ENCODE data around the gene GIPC2.
"Not testable (repeated sequence)": the region's sequence is repeated elsewhere in the genome, so short reads cannot be mapped to it uniquely, and the experiment has no call there.

GIPC2 gene

DNA sequence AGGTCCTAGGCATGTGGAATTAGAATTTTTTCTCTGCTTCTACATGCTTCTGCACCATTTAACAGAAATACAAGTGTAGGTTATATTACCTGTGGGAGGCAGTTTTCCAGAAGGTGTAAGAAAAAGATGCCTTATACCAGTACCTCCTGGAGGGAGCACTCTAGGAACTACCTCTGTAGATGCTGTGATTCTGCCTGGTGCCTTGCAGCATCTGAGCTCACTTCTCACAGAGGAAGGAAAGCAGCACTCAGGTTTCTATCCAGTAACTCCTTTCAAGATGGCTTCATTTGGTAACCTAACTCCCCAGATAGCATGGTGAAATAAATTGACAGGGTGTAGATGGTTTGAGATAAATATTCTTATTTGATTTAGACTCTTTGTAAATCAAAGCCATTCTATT lies 50.3 kb downstream of the GIPC2 start:
- no peak for DNase-seq (ENCODE audit: low read depth)

DNA sequence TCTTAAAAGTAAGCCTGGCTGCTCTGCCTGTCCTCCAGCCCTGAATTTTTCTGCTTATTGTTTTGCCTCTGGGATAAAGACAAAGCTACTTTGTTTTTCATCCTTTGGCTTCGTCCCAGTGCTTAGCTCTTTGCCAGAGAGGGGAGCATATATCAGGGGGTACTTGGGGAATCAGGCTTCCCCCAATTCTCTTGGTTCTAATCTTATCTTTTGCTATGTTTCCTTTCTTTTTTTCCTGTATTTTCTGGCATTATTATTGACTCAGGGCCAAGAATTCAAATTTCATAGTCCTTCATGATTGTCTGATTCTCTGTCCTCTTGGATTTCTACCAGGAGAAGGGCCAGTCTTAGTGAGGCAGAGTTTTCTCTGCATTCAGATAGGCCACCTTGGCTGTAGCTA lies 51.2 kb downstream of the GIPC2 start:
- no peak for DNase-seq (ENCODE audit: low read depth)

DNA sequence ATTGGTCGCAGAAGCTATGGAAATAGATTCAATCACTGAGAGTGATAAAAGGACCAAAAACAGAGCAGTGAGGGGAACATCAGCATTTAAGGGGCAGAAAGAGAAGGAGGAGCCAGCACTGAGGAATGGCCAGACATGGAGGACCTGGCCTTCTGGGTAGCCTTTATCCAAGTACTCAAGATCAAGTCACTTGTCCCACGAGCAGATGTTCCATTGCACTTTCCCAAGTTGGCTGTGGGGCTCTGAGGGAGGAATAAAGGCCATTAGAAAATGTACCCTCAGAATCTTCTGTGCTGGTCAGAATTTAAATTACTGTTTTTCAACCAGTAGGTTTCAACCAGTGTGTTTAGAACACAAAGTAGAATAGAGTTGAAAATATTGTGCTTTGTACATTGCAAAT lies 55.3 kb downstream of the GIPC2 start:
- DNase-seq (ENCODE audit: low read depth): no peak

DNA sequence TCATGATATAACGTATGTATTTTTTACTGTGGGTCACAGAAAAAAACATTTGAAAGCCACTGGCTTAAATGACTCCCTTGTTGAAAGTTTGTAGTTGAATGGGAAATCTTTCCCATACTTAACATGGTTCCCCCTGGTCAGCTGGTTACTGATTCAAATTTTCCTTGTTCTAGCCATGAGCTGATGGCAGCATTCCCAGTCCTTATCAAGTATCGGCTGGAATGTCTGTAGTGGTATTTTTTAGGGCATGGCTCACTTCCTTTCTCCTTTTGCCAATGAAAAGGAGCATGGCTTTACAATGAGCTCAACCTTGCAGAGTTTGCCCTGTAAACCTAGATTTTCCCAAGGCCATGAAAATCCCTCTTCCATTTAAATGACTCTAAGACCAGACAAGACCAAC lies 55.7 kb downstream of the GIPC2 start:
- DNase-seq (ENCODE audit: low read depth): no peak

DNA sequence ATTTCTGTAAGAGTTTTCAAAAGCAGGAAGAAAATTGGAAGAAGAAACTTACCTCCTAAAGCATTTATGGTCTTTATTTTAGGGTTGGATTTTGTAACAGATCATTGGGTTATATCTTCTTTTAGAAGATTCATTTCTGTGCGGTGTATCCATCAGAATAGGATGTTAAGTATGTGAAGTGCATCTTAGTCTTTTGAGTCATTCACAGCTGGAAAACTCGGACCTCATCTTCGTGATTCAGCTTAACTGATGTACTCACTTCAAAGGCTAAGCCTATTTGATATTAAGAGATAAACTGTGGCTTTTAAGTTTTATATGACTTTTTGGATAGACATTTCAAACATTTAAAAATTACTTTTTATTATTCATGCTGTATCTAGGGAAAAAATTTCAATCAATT lies 56.3 kb downstream of the GIPC2 start:
- no peak for DNase-seq (ENCODE audit: low read depth)

DNA sequence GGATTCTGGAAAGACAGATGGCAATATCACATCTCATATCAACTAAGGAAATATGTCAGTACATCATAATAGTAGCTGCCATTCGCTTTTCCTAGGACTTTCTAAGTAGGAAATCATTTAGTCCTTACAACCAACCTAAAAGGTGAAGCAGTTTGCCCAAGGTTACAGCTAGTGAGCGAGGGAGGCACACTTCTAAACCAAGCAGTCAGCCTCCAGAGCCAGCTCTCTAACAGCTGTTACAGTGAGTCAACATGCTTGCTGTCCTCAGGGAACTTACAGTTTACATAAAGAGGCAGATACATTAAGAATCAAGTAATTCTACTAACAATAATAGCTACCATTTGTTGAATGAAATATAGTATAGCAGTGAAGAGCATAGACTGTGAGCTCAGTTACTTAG lies 57.1 kb downstream of the GIPC2 start:
- no peak for DNase-seq (ENCODE audit: low read depth)

DNA sequence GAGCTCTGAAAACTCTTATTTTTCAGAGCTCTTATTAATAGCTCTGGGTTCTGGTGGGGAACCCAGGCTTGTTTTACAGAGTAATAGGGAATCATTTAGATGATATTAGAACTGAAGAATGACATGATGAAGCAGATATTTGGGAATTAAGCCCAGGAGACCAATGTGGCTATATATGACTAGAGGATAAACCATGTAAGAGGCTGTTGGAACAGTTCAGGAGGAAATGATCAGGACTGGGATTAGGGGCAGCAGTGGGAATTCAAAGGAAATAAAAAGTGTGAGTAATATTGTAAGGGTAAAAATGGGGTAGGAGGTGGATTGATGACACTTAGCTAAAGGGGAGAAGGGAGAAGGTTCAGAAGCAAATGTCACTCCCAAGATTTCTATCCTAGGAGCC lies 58.6 kb downstream of the GIPC2 start:
- no peak for DNase-seq (ENCODE audit: low read depth)

DNA sequence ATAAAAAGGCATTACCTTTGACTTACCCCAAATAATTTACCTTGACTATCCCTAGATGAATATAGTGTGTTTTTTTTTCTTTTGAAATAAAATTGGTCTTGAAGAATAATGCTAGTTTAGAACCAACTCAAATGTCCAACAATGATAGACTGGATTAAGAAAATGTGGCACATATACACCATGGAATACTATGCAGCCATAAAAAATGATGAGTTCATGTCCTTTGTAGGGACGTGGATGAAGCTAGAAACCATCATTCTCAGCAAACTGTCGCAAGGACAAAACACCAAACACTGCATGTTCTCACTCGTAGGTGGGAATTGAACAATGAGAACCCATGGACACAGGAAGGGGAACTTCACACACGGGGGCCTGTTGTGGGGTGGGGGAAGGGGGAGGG lies 63.9 kb downstream of the GIPC2 start:
- DNase-seq (ENCODE audit: low read depth): not testable (repeated sequence)

DNA sequence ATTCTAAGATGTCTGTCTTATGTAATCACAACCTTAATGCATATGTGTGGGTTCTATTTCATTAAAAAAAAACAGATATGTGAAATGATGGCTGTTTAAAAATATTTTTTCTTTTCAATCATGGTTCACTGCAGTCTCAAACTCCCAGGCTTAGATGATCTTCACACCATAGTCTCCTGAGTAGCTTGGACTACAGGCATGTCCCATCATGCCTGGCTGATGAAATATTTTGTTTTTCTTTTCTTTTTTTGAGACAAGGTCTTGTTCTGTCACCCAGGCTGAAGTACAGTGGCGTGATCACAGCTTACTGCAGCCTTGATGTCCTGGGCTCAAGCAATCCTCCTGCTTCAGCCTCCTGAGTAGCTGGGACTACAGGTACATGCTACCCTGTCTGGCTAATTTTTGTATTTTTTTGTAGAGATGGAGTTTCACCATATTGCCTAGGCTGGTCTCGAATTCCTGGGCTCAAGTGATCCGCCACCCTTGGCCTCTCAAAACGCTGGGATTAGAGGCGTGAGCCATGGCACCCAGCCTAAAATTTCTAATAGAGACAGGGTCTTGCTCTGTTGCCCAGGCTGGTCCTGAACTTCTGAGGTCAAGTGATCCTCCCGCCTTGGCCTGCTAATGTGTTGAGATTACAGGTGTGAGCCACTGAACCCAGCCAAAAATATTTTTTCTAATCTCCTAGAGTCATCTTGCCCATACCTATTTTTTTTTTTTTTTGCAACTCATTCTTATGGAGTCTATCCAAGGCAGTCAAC lies 67.6 kb downstream of the GIPC2 start:
- DNase-seq (ENCODE audit: low read depth): no peak

DNA sequence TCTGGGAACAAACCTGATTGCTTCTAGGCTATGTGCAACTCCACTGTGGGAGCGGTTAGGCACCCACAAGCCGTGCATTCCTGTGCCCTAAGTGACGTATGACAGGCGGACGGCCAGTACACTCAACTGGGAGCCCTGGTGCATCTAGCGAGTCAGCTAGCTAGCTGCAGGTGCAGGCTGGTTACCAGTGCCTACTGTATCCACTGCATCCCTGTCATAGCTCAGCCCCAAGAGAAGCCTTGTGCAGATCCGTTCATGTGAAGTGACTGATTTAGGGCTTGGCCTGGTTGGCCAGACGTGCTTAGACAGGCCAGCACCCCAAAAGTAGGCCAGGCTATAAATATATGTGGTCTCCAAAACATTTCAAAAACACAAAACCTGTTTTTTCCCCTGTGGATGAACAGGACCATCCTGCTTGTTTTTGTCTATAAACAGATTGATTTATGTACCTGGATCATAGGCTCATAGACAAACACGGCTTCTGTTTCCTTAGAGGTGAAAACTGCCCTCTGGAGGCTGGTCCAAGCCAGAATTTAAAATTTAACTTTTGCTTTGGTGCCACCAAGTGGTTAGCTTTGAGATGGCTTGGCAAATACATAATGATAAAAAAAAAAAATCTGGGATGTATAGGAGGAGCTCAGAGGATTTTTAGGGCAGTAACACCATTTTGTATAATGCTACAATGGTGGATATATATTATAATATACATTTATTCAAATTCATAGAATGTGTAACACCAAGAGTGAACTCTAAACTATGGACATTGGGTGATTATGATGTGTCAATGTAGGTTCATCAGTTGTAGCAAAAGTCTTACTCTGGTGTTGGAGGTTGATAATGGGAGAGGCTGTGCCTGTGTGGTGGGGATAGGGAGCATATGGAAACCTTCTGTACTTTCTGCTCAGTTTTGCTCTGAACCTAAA lies 68.5 kb downstream of the GIPC2 start:
- no peak for DNase-seq (ENCODE audit: low read depth)

DNA sequence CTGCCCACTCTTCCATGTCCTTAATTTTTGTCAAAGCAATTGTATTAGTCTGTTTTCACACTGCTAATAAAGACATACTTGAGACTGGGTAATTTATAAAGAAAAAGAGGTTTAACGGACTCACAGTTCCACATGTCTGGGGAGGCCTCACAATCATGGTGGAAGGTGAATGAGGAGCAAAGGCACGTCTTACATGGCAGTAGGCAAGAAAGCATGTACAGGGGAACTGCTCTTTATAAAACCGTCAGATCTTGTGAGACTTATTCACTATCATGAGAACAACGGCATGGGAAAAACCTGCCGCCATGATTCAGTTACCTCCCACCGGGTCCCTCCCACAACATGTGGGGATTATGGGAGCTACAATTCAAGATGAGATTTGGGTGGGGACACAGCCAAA lies 74.7 kb downstream of the GIPC2 start:
- not testable (repeated sequence) for DNase-seq (ENCODE audit: low read depth)

DNA sequence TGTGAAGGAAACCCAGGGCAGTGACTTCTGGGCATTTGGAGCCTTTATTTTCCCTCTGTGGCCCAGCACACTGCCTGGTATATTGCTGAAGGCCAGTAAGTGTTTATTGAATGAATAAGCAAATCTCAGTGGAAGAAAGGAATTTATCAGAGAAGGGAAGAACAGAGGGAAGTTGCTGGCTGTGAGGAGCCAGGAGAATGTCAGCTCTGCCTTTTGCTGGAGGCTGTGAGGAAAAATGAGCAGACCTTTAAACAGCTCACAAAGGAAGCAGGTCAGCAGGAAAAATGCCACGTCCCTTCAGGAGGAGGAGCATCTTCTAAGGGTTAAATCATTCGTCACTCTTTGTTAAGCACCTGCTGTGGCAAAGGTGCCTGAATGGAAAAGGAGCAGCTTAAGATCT lies 75.9 kb downstream of the GIPC2 start:
- DNase-seq (ENCODE audit: low read depth): no peak

DNA sequence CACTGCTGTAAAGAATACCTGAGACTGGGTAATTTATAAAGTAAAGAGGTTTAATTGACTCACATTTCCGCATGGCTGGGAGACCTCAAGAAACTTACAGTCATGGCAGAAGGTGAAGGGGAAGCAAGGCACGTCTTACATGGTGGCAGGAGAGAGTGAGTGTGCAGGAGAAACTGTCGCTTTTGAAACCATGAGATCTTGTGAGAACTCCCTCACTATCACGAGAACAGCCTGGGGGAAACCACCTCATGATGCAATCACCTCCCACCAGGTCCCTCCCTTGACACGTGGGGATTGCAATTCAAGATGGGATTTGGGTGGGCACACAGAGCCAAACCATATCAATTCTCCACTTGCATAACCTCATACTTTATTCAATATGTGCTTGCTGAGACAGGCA lies 76.6 kb downstream of the GIPC2 start:
- no peak for DNase-seq (ENCODE audit: low read depth)

DNA sequence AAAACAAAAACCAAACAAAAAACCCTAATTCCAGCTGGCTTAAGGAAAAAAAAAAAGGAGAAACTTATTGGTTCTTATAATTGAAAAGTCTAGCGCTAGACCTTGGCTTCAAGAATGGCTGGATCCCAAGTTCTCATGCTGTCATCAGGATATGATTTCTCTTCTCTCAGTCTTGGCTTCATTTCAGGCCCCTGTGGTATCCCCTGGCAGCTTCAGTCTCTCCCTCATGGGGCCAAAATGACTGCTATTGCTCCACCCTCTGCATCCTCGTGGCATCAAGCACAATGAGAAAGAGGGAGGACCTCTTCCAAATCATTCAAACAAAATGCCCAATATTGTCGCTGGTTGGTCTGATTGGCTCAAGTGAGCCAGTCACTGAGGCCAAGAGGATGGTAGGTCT lies 80.7 kb downstream of the GIPC2 start:
- no peak for DNase-seq (ENCODE audit: low read depth)

DNA sequence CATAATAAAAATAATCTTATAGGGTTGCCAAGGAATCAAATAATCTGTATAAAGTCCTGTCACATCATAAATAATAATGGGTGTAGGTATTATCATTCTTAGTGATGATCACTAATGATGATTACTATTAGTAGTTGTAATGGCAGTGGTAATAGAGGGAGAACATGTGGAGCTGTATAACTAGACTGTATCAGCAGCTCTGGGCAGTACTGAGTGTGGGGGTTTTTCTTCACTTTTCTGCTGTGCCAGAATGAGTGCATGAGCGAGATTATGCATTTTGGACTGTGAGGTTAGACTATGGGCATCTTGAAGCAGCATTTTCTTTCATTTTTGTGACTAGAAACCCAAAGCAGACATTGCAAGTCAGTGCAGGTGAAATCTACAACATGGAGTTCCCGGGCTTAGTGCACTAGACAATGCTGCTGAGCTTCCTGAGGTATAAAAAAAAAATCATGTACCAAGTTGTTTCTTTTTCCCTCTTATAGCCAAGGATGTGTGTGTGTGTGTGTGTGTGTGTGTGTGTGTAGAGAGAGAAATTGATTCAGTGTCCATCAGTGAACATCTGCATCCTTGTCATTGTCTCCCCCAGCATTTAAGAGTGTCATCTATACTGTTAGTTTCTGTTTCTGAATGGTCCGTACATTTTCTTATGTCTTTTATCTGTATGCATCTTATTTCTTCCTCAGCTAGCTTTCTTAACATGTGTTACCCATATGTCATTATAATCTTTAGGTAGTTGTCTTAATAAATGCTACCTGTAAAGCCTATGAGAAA lies 86.6 kb downstream of the GIPC2 start:
- DNase-seq (ENCODE audit: low read depth): no peak

DNA sequence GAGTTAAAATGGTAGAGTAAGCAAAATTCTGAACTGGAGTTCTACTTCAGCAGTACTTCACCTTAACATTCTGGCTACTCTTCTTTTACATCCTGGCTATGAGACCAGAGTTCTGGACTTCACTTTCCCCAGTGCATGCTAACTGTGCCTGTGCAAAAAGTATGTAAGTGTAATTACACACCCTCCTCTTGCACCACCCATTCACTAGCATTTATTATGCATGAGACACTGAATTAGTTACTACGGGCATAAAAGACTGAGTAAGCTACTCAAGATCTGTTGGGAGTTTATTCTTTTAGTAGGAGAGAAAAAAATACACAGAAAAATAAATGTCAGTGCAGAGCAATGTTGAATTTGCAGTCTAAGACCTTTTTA lies 87.2 kb downstream of the GIPC2 start:
- no peak for DNase-seq (ENCODE audit: low read depth)

DNA sequence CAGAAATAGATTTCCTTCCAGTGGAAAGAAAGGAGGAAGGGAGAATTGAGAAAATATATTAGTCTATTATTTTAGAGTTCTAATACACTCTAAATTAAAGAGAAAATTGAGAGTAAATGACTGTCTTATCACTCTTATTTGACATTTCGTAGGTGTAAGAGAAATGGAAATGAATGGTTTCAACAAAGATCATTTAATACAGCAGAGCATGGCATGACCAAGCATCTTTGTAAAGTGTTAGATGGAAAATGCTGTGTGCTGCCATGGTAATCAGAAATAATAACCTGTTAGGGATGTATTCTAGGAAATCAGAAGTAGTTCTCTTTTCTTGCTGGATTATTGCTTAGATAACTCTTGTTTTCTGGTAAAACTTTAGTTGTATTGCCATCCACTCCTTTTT lies 90.9 kb downstream of the GIPC2 start:
- DNase-seq (ENCODE audit: low read depth): no peak

DNA sequence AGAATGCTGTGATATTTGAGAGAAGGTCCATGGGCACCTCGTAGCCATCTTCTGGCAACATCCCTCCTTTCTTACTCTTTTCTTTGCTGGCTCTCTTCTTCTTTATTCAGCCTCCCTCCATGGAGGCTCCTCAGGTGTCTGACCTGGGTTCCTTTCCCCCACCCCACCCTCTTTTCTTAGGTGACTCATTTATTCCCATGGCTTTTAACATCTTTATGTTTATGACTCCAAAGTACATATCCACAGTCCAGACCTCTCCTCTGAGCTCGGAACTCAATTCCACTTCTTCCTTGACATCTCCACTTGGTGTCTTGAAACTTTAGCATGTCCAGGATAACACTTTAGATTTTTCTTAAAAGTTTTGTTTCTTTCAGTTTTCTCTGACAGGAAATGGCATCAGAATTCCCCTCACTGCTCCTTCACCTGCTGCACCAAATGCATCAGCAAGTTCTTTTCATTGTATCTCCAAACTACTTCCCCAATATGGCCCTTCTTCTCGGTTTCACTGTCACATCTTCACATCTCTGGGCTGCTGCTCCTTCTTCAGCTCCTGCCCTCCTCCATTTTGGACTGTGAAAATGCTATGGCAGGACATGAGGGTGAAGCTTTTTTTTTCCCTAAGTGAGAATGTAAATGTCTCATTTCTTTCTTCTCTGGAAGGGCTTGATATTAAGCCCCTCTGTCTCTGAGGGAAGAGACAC lies 95.9 kb downstream of the GIPC2 start:
- DNase-seq (ENCODE audit: low read depth): no peak

DNA sequence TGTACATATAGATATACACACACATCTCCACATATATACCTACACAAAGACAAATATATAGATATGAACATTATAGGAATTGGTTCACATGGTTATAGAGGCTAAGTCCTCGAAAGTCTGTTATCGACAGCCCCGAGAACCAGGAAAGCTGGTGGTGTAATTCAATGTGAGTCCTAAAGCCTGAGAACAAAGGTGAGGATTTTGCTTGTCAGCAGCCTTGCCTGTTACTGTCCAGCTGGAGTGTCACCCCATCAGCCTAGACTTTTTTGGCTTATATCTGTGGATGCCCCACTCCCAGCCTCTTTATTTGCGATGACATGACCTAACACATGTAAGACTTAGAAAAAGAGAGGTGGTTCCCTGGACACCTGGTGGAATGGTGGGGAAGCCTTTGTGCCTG lies 97.0 kb downstream of the GIPC2 start:
- no peak for DNase-seq (ENCODE audit: low read depth)

DNA sequence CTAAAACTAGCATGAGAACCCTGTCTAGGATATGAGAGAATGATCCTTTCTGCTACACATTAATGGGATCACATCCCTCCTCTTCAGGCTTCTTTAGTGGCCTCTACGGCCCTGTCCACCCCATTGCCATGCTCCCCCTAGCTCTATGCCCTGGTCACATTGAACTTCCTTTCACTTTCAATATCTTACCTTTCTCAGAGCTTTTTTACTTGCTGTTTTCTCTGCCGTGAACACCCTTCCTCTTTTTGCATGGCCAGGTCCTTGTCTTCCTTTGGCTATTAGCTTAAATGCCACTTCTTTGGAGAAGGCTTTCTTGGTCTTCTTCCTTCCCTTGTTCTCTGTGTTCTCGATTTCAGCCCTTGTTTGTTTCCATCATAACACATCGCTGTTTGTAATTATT lies 97.4 kb downstream of the GIPC2 start:
- DNase-seq (ENCODE audit: low read depth): no peak

DNA sequence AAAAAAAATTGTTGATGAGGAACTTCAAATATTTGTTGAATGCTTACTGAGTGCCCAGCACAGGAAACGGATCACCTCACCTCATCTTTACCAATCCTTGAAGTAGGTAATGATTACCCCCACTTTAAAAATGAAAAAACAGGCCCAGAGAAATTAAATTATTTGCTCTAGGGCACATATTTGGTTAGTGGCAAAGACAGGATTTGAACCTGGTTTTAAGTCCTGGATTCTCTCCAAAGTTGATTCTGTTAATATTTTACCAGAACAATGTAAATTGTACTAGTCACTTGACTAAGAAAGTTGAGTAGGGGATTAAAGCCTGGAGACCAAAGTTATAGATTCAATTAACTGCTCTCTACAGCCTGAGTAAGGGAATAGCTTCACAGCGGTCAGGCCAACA lies 97.9 kb downstream of the GIPC2 start:
- no peak for DNase-seq (ENCODE audit: low read depth)

DNA sequence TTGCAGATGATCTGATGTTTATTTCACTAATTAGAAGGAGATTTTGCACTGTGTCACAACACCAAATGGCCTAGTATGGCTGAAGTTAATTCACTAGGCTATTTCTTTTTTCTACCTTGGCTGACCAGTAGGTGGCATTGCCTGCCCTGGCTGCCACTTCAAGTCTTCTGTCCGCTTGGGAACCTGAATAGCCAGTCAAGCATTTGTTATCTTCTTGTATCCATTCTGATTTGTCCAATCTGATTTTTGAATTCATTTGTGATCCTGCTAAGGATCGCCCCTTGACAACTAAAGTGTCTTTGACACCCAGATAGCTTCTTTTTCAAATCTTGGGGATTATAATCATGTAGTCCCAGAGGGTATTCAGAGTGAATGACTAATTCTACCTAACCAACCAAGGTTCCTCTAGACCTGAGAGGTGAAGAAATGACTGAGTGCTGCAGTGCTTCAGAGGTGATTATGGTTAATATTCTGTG lies 99.4 kb downstream of the GIPC2 start:
- no peak for DNase-seq (ENCODE audit: low read depth)
